WTC11 (cell line): ENCODE data around the gene KCNMA1. TPM values are rescaled to one million over a fixed set of nuclear protein-coding genes. Genes with fewer than 3 reads are reported as not detected.

Experiments
- ATAC-seq: fragments of 200-7000 bp; cut with Tn5 transposase; 2 replicates; pipeline ENCODE4 v1.10.0; 2021; ENCODE audit warnings: mild to moderate bottlenecking, moderate library complexity
- CTCF ChIA-PET: fragments of 300-600 bp; sonication (Branson Sonifier 250); formaldehyde crosslinking; loops from one replicate; lab custom pipeline; 2021; ENCODE audit warnings: antibody characterized with exemption; lab: Charles Lee
- POLR2A ChIA-PET: fragments of 350-600 bp; sonication (Branson Sonifier 250); formaldehyde crosslinking; loops from one replicate; lab custom pipeline; 2021; ENCODE audit warnings: antibody characterized with exemption; lab: Charles Lee
- DNase-seq: peaks from one replicate; pipeline ENCODE4 v3.0.0; 2021; ENCODE audit warnings: low spot score
- H3K27ac Mint-ChIP-seq: 2 replicates; pipeline ENCODE4 v1.8.0; 2021; ENCODE audit warnings: mixed read lengths
- H3K27me3 Mint-ChIP-seq: 2 replicates; pipeline ENCODE4 v1.8.0; 2021; ENCODE audit warnings: low read depth, mild to moderate bottlenecking, moderate library complexity, mixed read lengths
- H3K36me3 Mint-ChIP-seq: 2 replicates; pipeline ENCODE4 v1.8.0; 2021; ENCODE audit warnings: mixed read lengths
- H3K4me1 Mint-ChIP-seq: 2 replicates; pipeline ENCODE4 v1.8.0; 2022; ENCODE audit warnings: mixed read lengths
- H3K4me3 Mint-ChIP-seq: 2 replicates; pipeline ENCODE4 v1.8.0; 2021; ENCODE audit warnings: mild to moderate bottlenecking, moderate library complexity, mixed read lengths
- H3K9me3 Mint-ChIP-seq: 2 replicates; pipeline ENCODE4 v1.8.0; 2021; ENCODE audit warnings: mixed read lengths
- ELF4 ChIP-seq: sonication (generic); formaldehyde crosslinking; IDR thresholded peaks from 2 replicates; pipeline ENCODE4 v1.8.1; 2022; ENCODE audit warnings: low read depth, mild to moderate bottlenecking, moderate library complexity, missing genetic modification reagents
- FOXJ3 ChIP-seq: sonication (generic); formaldehyde crosslinking; IDR thresholded peaks from 2 replicates; pipeline ENCODE4 v1.9.0; 2021; ENCODE audit warnings: missing genetic modification reagents, mild to moderate bottlenecking, borderline replicate concordance
- GABPB1 ChIP-seq: sonication (generic); formaldehyde crosslinking; IDR thresholded peaks from 2 replicates; pipeline ENCODE4 v1.8.1; 2023; ENCODE audit warnings: mild to moderate bottlenecking, missing genetic modification reagents
- JAZF1 ChIP-seq: fragments of 250-450 bp; sonication (Bioruptor Pico); IDR thresholded peaks from 2 replicates; pipeline ENCODE4 v1.9.0; 2021; ENCODE audit warnings: moderate library complexity, mild to moderate bottlenecking, inconsistent platforms
- JUN ChIP-seq: sonication (generic); formaldehyde crosslinking; IDR thresholded peaks from 2 replicates; pipeline ENCODE4 v1.8.0; 2023; ENCODE audit warnings: mild to moderate bottlenecking, missing genetic modification reagents
- NFATC4 ChIP-seq: fragments of 250-450 bp; sonication (Bioruptor Pico); IDR thresholded peaks from 2 replicates; pipeline ENCODE4 v1.9.0; 2021; ENCODE audit warnings: mild to moderate bottlenecking
- NFE2L1 ChIP-seq: sonication (generic); formaldehyde crosslinking; IDR thresholded peaks from 2 replicates; pipeline ENCODE4 v1.8.1; 2023; ENCODE audit warnings: missing genetic modification reagents
- NR3C1 ChIP-seq: sonication (generic); formaldehyde crosslinking; conservative IDR thresholded peaks from 2 replicates; pipeline ENCODE4 v1.8.1; 2023; ENCODE audit warnings: low read depth, mild to moderate bottlenecking, missing genetic modification reagents
- OVOL2 ChIP-seq: fragments of 250-450 bp; sonication (Bioruptor Pico); IDR thresholded peaks from 2 replicates; pipeline ENCODE4 v1.9.0; 2021; ENCODE audit warnings: mild to moderate bottlenecking, borderline replicate concordance
- PRRX2 ChIP-seq: fragments of 250-450 bp; sonication (Bioruptor Pico); IDR thresholded peaks from 2 replicates; pipeline ENCODE4 v1.8.0; 2021; ENCODE audit warnings: mild to moderate bottlenecking
- RELA ChIP-seq: sonication (generic); formaldehyde crosslinking; IDR thresholded peaks from 2 replicates; pipeline ENCODE4 v1.8.1; 2022; ENCODE audit warnings: missing genetic modification reagents, mild to moderate bottlenecking, borderline replicate concordance
- ZNF263 ChIP-seq: sonication (generic); formaldehyde crosslinking; IDR thresholded peaks from 2 replicates; pipeline ENCODE4 v1.8.1; 2022; ENCODE audit warnings: low read depth, mild to moderate bottlenecking, moderate library complexity, missing genetic modification reagents
- ZNF416 ChIP-seq: fragments of 250-450 bp; sonication (Bioruptor Pico); IDR thresholded peaks from 2 replicates; pipeline ENCODE4 v1.9.0; 2021; ENCODE audit warnings: mild to moderate bottlenecking, inconsistent platforms
- ZNF423 ChIP-seq: fragments of 250-450 bp; sonication (Bioruptor Pico); IDR thresholded peaks from 2 replicates; pipeline ENCODE4 v2.1.2; 2022; ENCODE audit warnings: mild to moderate bottlenecking, moderate library complexity
- ZNF425 ChIP-seq: fragments of 250-450 bp; sonication (Bioruptor Pico); conservative IDR thresholded peaks from 2 replicates; pipeline ENCODE4 v1.9.0; 2021; ENCODE audit warnings: mild to moderate bottlenecking
- ZNF512 ChIP-seq: sonication (generic); formaldehyde crosslinking; IDR thresholded peaks from 2 replicates; pipeline ENCODE4 v1.8.1; 2022; ENCODE audit warnings: missing genetic modification reagents, borderline replicate concordance
- total RNA-seq: library from RNA; stranded (reverse); gene quantifications from 3 replicates; pipeline ENCODE4 v1.2.3, GENCODE V29; 2021
- TF ChIP-seq, protein P1 (sequence below): fragments of 250-450 bp; sonication (Bioruptor Pico); IDR thresholded peaks from 2 replicates; pipeline ENCODE4 v1.9.0; 2021; ENCODE audit warnings: moderate library complexity, mild to moderate bottlenecking, inconsistent platforms, borderline replicate concordance
- TF ChIP-seq, protein P2 (sequence below): sonication (generic); formaldehyde crosslinking; IDR thresholded peaks from 2 replicates; pipeline ENCODE4 v1.8.0; 2022; ENCODE audit warnings: mild to moderate bottlenecking, missing genetic modification reagents
- TF ChIP-seq, protein P3 (sequence below): fragments of 250-450 bp; sonication (Bioruptor Pico); IDR thresholded peaks from 2 replicates; pipeline ENCODE4 v2.1.2; 2022; ENCODE audit warnings: mild to moderate bottlenecking, moderate library complexity
- TF ChIP-seq, protein P4 (sequence below): fragments of 250-450 bp; sonication (Bioruptor Pico); IDR thresholded peaks from 2 replicates; pipeline ENCODE4 v1.9.0; 2021; ENCODE audit warnings: mild to moderate bottlenecking

Gene KCNMA1
- total RNA-seq, 1 experiment from 2014 or later, result 7.3 TPM

GRCh38 chr10:77666821-77667220, 29.2 kb upstream of the KCNMA1 start:
- ATAC-seq, result no peak
- Mint-ChIP-seq H3K27ac (no peak overlapping the region), H3K36me3 (no peaks in the 10 kb centered on the region), H3K27me3 (peaks cover 6% of the 10 kb centered on the region), H3K4me3 (no peak overlapping the region), H3K4me1 (peaks cover 16% of the 10 kb centered on the region), H3K9me3 (no peaks in the 10 kb centered on the region)
- ChIA-PET CTCF (no interaction called here), POLR2A (no interaction called here)
- no peak for TF ChIP-seq ZNF416
- TF ChIP-seq PRRX2 (CRISPR knock-in tag), result no peak
- no peak for DNase-seq

DNA sequence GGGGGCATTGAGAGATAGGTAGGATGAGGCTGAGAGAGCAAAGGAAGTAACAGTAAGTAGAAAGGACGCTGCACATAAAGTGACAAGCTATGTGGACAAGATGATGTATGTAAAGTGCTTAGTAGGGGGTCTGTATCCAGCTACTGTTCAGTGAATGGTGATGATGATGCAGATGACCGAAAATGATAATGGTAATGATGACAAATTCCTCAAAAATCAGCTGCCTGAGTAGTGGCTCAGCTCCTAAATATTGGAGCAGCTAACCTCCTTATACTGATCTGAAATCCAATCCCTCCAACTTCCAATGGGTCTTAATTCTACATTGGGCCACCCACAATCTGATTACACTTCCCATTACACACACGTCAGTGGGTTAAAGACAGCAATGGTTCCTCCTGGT, 27.1 kb upstream of the KCNMA1 start:
- TF ChIP-seq ZNF425 (CRISPR knock-in tag) (no peak), NFATC4 (CRISPR knock-in tag) (no peak), ZNF263 (CRISPR knock-in tag) (no peak), ZNF423 (CRISPR knock-in tag) (no peak), GABPB1 (CRISPR knock-in tag) (no peak)
- TF ChIP-seq, protein P1, sequence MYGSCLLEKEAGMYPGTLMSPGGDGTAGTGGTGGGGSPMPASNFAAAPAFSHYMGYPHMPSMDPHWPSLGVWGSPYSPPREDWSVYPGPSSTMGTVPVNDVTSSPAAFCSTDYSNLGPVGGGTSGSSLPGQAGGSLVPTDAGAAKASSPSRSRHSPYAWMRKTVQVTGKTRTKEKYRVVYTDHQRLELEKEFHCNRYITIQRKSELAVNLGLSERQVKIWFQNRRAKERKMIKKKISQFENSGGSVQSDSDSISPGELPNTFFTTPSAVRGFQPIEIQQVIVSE, result no peak
- TF ChIP-seq, protein P2, sequence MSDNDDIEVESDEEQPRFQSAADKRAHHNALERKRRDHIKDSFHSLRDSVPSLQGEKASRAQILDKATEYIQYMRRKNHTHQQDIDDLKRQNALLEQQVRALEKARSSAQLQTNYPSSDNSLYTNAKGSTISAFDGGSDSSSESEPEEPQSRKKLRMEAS (CRISPR knock-in tag), result no peak
- no peaks in the 10 kb centered on the region; the same call in 1 of the 2 replicates for H3K27me3 Mint-ChIP-seq
- DNase-seq (no peak), ATAC-seq (no peak)
- H3K36me3 Mint-ChIP-seq, result peaks cover 3% of the 10 kb centered on the region; the same call in 1 of the 2 replicates
- H3K4me1 Mint-ChIP-seq, result peaks cover 13% of the 10 kb centered on the region
- peaks cover 6% of the 10 kb centered on the region for H3K9me3 Mint-ChIP-seq
- CTCF ChIA-PET, result interaction anchor here (3.0 kb wide), 1 partner anchor 47 kb away, joined by 16 read pairs; no protein-coding TSS in a partner anchor
- POLR2A ChIA-PET, result no interaction called here
- H3K27ac Mint-ChIP-seq, result no peak overlapping the region
- no peak overlapping the region for H3K4me3 Mint-ChIP-seq

- CTCF ChIA-PET, result interaction anchor here (3.0 kb wide), 1 partner anchor 48 kb away, joined by 16 read pairs; no protein-coding TSS in a partner anchor
- peaks cover 19% of the 10 kb centered on the region for H3K4me1 Mint-ChIP-seq
- peaks cover 10% of the 10 kb centered on the region for H3K36me3 Mint-ChIP-seq
- H3K27me3 Mint-ChIP-seq, result no peaks in the 10 kb centered on the region; the same call in 1 of the 2 replicates
- ATAC-seq, result no peak
- POLR2A ChIA-PET, result no interaction called here
- no peak for DNase-seq
- H3K4me3 Mint-ChIP-seq, result no peak overlapping the region
- H3K27ac Mint-ChIP-seq, result no peak overlapping the region
- peaks cover 12% of the 10 kb centered on the region for H3K9me3 Mint-ChIP-seq
- TF ChIP-seq RELA (CRISPR knock-in tag) (no peak), FOXJ3 (CRISPR knock-in tag) (no peak), JUN (CRISPR knock-in tag) (no peak), ZNF512 (CRISPR knock-in tag) (no peak), NR3C1 (no peak), OVOL2 (CRISPR knock-in tag) (no peak), JAZF1 (CRISPR knock-in tag) (no peak), NFE2L1 (CRISPR knock-in tag) (no peak), ELF4 (CRISPR knock-in tag) (no peak)
- TF ChIP-seq, protein P3, sequence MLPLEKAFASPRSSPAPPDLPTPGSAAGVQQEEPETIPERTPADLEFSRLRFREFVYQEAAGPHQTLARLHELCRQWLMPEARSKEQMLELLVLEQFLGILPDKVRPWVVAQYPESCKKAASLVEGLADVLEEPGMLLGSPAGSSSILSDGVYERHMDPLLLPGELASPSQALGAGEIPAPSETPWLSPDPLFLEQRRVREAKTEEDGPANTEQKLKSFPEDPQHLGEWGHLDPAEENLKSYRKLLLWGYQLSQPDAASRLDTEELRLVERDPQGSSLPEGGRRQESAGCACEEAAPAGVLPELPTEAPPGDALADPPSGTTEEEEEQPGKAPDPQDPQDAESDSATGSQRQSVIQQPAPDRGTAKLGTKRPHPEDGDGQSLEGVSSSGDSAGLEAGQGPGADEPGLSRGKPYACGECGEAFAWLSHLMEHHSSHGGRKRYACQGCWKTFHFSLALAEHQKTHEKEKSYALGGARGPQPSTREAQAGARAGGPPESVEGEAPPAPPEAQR, result no peak
- TF ChIP-seq, protein P4, sequence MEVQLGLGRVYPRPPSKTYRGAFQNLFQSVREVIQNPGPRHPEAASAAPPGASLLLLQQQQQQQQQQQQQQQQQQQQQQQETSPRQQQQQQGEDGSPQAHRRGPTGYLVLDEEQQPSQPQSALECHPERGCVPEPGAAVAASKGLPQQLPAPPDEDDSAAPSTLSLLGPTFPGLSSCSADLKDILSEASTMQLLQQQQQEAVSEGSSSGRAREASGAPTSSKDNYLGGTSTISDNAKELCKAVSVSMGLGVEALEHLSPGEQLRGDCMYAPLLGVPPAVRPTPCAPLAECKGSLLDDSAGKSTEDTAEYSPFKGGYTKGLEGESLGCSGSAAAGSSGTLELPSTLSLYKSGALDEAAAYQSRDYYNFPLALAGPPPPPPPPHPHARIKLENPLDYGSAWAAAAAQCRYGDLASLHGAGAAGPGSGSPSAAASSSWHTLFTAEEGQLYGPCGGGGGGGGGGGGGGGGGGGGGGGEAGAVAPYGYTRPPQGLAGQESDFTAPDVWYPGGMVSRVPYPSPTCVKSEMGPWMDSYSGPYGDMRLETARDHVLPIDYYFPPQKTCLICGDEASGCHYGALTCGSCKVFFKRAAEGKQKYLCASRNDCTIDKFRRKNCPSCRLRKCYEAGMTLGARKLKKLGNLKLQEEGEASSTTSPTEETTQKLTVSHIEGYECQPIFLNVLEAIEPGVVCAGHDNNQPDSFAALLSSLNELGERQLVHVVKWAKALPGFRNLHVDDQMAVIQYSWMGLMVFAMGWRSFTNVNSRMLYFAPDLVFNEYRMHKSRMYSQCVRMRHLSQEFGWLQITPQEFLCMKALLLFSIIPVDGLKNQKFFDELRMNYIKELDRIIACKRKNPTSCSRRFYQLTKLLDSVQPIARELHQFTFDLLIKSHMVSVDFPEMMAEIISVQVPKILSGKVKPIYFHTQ (CRISPR knock-in tag), result no peak
Observed at GRCh38 chr10:77664008-77664407, 26.4 kb upstream of the KCNMA1 start.
